GM18526 (cell line): ENCODE results near the gene POMT2.

ENCODE experiments used
- POLR2A ChIP-seq: IDR thresholded peaks from 3 replicates; pipeline ENCODE4 v1.6.1; 2011; ENCODE audit not compliant: insufficient read length; ENCODE audit errors: extremely low read depth

The POMT2 gene

DNA sequence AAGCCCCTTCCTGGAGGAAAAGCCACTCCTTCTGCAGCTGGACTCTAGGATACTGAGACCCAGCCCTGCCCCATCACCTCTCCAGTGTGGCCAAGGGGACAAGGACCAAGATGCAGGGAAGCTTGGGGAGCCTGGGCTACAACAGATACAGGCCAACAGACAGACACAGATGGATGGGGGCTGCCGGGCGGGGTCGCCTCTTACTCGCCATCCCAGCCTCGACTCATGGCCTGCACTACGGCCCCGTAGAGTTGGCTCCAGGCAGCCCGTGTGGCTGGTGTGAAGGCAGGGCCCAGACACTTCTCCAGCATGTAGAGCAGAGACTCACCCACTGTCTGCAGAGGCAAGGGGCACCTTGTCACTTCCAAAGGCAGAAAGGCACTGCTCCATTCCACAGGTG lies 54.3 kb downstream of the POMT2 start:
- TF ChIP-seq POLR2A, result no peak

DNA sequence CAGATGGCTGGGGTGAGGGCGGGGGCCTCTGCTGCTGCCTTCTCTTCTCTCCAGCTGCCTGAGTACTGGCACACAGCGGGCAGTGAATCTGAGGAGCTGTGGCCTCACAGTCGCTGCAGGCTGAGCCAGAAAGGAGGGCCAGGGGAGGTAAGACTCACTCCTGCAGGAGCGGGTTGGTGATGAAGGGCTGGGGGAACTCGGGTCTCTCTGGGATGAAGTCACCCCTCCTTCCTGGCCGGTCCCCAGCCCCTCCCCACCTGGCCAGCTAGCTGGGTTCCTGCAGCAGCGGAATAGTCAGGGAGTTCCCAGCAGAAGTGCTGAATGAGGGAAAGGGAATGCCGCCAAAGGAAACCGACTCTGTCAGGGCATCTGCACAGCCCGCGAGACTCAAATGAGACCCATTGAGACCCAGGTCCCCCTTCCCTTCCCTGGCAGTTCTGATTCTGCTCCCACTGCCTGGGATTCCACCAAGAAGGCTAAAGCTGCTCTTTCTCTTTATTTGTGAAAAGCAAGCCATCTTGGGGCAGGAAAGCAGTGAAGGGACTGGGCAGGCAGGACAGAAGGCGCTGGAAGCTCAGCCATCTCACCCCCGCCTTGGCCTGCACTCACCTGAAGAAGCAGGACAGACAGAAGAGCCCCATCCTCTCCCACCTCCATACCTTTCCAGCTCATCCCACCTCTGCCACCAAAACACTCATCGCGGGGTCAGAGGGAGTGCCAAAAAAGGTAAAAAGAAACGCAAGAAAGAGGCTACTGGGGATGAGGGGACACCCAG lies 54.9 kb downstream of the POMT2 start:
- TF ChIP-seq POLR2A, result no peak

DNA sequence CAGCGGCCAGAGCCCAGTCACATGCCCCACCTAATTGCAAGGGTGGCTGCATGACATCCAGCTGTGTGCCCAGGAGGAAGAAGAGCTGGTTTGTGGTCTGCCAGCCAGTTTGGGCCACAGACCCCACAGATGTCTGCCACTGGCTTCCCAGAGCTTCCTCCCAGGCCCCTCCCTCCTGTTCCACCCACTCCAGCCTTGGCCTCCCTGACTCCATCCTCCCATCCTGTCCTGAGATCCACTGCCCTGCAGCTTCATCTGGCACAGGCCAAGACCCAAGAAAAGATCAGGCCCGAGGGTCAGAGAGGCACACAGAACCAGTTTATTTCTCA lies 55.5 kb downstream of the POMT2 start:
- no peak for TF ChIP-seq POLR2A

DNA sequence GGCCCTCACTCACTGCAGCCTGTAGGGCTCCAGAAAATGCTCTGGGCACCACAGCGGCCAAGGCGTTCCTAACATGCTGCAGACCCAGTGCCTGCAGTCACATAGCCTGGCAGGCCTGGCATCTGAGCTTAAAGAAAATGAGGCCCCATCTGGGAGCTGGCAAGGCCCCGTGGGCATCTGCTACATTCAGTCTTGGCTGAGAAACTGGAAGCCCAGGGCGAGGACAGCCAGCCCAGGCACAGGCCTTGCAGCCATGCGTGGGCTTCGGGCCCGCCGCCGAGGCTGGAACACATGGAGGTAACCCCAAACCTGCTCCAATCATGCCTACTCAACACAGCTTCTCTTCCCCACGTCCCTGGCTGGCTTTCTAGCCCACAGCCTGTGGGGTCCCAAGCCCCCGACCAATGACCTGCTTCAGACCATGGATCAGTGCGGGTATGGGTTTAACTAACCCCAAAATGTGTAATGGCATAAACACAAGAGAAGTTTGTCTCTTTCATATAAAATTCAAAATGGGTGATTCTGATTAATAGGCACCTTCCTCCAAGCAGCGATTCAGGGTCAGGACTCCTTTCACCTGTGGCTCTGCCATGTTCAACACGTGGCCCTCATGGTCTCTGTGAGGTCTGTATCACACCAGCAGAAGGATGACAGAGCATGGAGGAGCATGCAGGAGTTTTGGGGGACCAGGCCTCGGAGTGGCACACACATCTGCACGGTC lies 56.1 kb downstream of the POMT2 start:
- TF ChIP-seq POLR2A, result no peak

DNA sequence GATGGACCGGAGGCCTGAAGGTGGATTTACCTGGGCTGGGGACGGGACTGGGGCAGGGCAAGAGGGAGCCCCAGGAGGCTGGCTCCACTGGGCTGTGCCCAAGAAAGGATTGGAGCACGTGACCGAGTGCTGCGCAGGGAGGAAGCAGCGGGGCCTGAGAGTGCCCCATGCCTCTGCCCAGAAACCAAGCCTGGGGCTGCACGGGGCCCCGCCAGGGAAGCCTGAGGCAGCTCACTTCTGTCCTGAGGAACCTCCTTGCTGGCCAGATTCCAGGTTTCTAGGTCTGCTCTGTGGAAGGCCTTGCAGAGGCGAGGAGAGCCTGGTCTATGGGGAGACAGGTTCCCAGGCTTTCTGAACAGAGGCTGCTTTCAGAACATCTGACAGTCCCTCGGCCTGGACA lies 60.1 kb downstream of the POMT2 start:
- no peak for TF ChIP-seq POLR2A

DNA sequence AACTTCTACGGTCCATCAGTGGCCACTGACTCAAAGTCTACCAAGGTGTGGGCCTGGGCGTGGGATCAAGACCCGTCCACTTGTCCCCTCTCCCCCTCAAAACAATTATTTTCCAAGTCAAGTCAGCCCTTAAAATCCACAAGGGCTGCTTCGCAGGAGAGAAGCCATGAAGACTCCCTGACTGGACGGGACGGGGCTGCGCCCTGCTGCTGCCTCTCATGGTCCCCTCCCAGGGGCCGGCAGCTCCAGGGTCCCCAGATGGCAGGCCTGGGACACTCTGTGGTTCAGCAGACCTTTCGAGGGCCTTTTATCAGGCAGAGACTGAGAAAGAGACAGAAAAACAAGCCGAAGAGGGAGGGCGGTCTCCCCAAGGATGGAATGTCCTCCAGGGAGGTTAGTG lies 60.5 kb downstream of the POMT2 start:
- no peak for TF ChIP-seq POLR2A

DNA sequence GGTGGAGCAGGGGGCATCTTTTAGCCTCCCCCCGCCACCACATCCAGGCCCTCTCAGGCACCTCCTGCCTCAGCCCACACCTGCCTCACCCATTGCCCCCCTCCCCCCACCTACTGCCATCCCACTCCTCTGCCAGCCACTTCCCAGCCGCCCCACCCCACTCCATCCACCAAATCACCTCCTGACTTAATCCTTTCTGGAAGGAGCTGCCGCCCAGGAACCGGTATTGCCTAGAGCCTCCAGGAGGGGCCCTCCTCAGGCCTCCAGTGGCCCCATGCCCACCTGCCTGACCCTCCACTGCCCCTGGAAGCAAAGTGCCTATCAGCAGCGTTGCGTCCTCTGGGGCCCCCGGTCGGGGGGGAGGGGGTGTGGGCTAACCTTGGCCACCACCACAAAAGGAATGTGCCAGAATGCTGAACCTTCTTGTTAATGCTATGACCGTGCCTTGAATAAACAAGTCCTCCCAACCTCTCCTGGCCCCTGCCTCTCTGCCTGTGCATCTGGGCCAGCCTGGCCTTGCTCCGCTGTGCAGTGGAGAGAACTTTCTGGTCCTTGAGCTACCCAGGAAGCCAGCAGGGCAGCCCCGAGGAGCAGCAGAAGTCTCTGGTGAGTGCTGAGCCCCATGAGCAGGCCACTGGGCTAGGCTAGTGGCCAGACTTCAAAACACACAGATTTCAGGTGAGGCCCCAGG lies 61.5 kb downstream of the POMT2 start:
- TF ChIP-seq POLR2A, result no peak

DNA sequence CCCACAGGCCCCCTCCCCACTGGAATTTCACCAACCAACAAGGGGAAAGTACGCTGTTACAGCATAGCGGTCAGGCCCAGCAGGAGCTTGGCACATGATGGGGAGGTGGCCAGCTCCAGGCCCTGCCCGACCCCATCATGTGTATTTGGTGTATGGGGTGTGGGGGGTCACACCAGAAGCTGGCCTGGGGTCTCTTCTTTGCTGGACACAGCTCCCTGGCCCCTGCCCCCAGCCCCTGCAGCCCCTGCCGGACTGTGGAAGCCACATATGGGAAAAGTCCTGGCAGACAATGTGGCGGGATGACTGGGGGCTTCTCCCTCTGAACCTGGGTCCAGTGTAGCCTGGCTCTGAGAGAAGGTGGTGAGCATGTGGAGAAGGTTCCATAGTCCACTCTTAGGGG lies 62.1 kb downstream of the POMT2 start:
- TF ChIP-seq POLR2A, result no peak

DNA sequence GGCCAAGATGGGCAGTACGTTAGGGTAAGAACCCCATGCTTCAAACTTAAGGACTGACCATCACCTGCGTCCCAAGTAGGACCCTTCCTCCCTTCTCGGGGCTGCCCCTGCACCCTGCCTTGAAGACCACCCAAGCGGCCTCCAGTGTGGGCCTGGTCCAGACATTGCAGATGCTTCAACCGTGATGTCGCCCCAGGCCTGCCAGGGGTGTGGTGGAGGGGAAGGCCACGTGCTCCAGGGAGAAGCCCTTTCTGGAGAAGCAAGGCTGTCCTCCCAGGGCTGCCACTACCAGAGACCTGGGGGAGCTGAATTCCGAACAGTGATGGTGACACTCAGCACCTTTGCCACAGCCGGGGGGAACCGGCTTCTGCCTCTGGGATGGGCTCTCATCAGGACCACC lies 63.0 kb downstream of the POMT2 start:
- no peak for TF ChIP-seq POLR2A

DNA sequence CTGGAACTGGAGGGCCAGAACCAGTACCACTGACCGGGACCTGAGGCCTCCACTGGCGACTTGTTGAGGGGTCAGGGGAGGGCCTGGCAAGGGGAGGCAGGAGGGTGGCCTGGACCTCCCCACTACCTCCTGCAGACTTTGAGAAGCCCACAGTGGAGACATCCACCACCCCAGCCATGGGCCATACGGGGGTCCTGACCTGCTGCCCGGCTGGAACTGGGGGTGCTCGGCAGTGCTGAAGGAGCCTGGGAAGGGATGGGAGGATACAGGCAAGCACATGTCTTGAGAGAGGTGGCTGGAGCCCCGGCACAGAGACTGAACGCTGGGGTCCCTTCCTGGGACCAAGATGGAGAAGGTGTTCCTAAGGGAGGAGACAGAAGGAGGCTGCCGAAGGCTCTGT lies 64.0 kb downstream of the POMT2 start:
- no peak for TF ChIP-seq POLR2A

DNA sequence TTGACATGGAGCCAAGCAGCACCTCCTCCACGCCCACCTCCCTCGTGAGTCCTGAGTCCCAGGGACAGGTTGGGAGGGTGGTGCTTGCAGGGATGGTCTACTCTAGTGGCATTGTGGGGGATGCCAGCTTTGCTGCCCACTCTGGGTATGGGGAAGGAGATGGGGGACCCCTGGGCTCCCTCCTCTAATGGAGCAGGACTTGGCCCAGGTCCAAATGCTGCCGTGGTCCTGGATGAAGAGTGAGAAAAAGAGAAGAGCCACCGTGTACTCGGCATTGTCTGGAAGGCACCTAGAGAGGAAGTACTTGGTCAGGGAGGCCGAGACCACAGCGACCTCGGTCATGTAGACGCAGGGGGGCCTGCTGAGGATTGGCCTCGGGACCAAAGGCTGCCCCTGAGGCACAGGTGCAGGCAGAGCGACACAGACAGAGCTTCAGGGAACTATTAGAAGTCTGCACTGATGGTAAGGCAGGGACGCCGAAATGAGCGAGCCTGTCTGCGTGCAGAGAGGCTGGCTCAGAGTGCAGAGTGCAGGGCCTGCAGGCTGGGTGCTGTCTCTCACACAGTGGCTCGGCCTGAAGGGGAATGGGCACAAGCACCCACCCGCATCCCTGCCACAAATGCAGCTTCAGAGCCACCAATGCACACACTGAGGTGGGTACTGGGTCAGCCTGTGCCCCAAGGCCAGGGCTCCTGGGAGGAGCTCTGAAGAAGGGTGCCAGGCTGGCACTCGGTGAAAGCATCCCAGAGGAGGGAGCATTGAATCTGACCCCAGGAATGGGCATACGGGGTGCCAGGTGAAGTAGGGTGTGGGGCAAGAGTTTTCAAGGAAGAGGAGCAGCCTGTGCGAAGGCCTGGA lies 67.1 kb downstream of the POMT2 start:
- no peak for TF ChIP-seq POLR2A

DNA sequence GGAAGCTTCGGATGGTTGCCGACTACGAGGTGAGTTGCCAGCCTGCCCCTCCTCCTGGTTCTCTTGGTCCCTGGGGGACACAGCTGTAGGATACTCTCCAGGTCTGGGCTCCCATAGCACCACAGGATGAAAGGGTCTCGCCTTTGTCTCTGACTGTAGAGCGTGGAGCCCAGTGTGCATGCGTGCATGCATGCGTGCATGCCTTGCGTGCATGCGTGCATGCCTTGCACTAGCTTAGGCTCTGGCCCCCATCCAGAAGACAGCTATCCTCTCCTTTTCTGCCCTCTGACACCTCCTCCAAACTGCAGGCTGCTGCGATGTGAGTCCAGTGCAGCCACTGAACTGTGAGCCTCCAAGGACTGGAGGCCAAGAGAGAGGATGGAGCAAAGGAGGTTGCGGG lies 68.8 kb downstream of the POMT2 start:
- no peak for TF ChIP-seq POLR2A

DNA sequence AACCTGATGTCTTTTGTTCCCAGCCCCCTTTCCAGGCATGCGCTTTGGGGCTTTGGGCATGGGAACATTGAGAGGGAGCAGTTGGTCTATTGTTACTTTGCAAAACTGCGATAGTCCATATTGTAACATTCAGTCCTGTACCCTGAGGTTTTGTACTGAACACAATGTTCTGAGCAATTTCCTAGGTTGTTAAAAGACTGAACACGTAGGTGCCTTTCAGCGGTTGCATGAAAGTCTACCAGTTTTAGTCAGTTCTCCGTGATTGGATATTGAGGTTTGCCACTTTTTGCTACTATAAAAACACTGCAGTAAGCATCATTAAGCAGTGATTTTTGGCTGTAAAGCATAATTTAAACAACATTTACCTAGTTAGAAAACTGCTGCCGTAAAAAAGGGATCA lies 69.8 kb downstream of the POMT2 start:
- no peak for TF ChIP-seq POLR2A

DNA sequence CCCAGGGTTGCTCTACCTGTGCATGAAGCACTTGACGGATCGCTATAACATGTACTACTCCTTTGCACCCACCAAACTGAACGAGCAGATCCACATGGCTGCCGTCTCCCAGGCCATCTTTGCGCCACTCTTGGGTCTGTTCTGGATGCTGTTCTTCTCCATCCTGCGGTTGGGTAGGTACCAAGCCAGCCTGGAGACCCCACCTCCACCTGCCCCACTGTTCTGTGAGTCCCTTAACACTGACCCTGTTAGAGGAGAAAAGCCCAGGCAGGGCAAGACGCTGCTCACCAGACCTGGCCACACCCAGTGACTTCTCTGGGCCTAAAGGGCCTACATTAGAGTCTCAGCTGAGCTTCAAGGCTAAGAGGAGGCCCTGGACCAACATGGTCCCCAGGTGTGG lies 71.4 kb downstream of the POMT2 start:
- no peak for TF ChIP-seq POLR2A

DNA sequence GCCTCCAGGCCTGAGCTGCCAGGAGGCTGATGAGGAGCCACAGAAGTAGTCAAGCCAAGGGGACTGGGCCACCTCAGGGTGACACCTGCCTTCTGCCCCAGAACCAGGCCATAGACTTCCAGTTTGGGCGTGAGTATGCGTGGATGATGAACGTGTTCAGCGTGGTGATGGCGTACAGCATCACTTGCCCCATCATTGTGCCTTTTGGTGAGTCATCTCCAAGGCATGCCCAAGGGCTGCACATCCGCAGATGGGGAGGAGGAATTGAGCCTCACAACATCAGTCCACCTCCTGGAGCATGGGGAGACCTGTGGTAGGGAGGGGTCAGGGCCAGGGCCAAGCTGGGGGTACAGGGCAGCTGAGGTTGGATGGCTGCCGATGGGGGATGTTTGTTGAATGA lies 72.0 kb downstream of the POMT2 start:
- no peak for TF ChIP-seq POLR2A
